HepG2 (cell line): ENCODE data around the gene KHK. TPM values are rescaled to one million over a fixed set of nuclear protein-coding genes. Genes with fewer than 3 reads are reported as not detected.

Experiments
- HOMEZ ChIP-seq: IDR thresholded peaks from 2 replicates; pipeline ENCODE4 v1.6.1; 2016; ENCODE audit warnings: low read depth
- IRF2 ChIP-seq: IDR thresholded peaks from 2 replicates; pipeline ENCODE4 v1.6.1; 2018; ENCODE audit warnings: missing genetic modification reagents, missing compliant biosample characterization
- KAT2B ChIP-seq: fragments of 150-350 bp; IDR thresholded peaks from 2 replicates; pipeline ENCODE4 v1.6.1; 2014; ENCODE audit warnings: low read depth, low read length, borderline replicate concordance
- KMT2B ChIP-seq: IDR thresholded peaks from 2 replicates; pipeline ENCODE4 v1.6.1; 2016; ENCODE audit warnings: missing genetic modification reagents, missing compliant biosample characterization
- ZMAT3 ChIP-seq: sonication (generic); formaldehyde crosslinking; conservative IDR thresholded peaks from 2 replicates; pipeline ENCODE4 v1.7.0; 2021; ENCODE audit warnings: missing genetic modification reagents
- ZNF280B ChIP-seq: sonication (generic); formaldehyde crosslinking; IDR thresholded peaks from 2 replicates; pipeline ENCODE4 v1.5.0; 2020; ENCODE audit warnings: missing genetic modification reagents, mild to moderate bottlenecking, borderline replicate concordance
- ZNF34 ChIP-seq: sonication (generic); formaldehyde crosslinking; IDR thresholded peaks from 2 replicates; pipeline ENCODE4 v1.4.0; 2020; ENCODE audit warnings: mild to moderate bottlenecking, missing genetic modification reagents, borderline replicate concordance
- ZNF451 ChIP-seq: sonication (generic); formaldehyde crosslinking; IDR thresholded peaks from 2 replicates; pipeline ENCODE4 v1.5.0; 2020; ENCODE audit warnings: mild to moderate bottlenecking, missing genetic modification reagents
- ZNF512B ChIP-seq: sonication (generic); formaldehyde crosslinking; IDR thresholded peaks from 2 replicates; pipeline ENCODE4 v1.5.1; 2020; ENCODE audit warnings: missing genetic modification reagents, mild to moderate bottlenecking, borderline replicate concordance
- ZNF737 ChIP-seq: sonication (generic); formaldehyde crosslinking; IDR thresholded peaks from 2 replicates; pipeline ENCODE4 v1.5.0; 2020; ENCODE audit warnings: missing genetic modification reagents, mild to moderate bottlenecking, borderline replicate concordance
- ZNF75D ChIP-seq: sonication (generic); formaldehyde crosslinking; IDR thresholded peaks from 2 replicates; pipeline ENCODE4 v1.8.1; 2023; ENCODE audit warnings: missing genetic modification reagents, mild to moderate bottlenecking, borderline replicate concordance
- polyA plus RNA-seq, 8 experiments: library from polyadenylated mRNA; depleted of rRNA in 3 of 8; stranded (reverse) in 7 of 8; unstranded in 1 of 8; fragments of >200 nt; fragmentation: Illumina TruSeq in 4 of 8; extraction: Trizol in 4 of 8; gene quantifications; 2 replicates each; pipeline versions ENCODE4 v1.2.1 to v1.2.3, GENCODE V29; 2011 to 2016; ENCODE audit warnings: low read depth in 4 of 8, missing spikeins in 1 of 8, mixed read lengths in 1 of 8; ENCODE audit not compliant: insufficient read depth in 1 of 8
- total RNA-seq, 5 experiments: library from RNA; depleted of rRNA; stranded (reverse); fragments of >200 nt; fragmentation: Illumina TruSeq; extraction: Trizol; gene quantifications; 2 replicates each; pipeline ENCODE4 v1.2.3, GENCODE V29; 2016; ENCODE audit warnings: low read depth in 1 of 5
- TF ChIP-seq, protein P1 (sequence below), 2 experiments: sonication (generic) in 1 of 2; formaldehyde crosslinking in 1 of 2; IDR thresholded peaks; 2 replicates each; pipeline versions ENCODE4 v1.4.0 to v1.6.1; 2018 to 2020; ENCODE audit warnings: missing genetic modification reagents in 2 of 2, borderline replicate concordance in 1 of 2, low read depth in 1 of 2, mild to moderate bottlenecking in 1 of 2, missing biosample characterization in 1 of 2
- TF ChIP-seq, protein P2 (sequence below): sonication (generic); formaldehyde crosslinking; IDR thresholded peaks from 2 replicates; pipeline ENCODE4 v1.4.0; 2020; ENCODE audit warnings: missing genetic modification reagents, borderline replicate concordance

Gene KHK
- total and polyA plus RNA-seq, 2 of the 13 experiments (the other 11 are each of a cell fraction or from before 2014, with no cell fraction given) = 40.9 to 99.2 TPM

- TF ChIP-seq ZNF75D (CRISPR knock-in tag) (no peak), ZNF34 (no peak), ZMAT3 (peak; percentile 89), ZNF280B (no peak), KAT2B (no peak), IRF2 (CRISPR knock-in tag) (no peak; the same call in 1 of the 2 replicates), ZNF451 (no peak), ZNF512B (CRISPR knock-in tag) (no peak; the same call in 1 of the 2 replicates), HOMEZ (CRISPR knock-in tag) (no peak), ZNF737 (CRISPR knock-in tag) (no peak), KMT2B (CRISPR knock-in tag) (no peak)
- TF ChIP-seq, protein P1, sequence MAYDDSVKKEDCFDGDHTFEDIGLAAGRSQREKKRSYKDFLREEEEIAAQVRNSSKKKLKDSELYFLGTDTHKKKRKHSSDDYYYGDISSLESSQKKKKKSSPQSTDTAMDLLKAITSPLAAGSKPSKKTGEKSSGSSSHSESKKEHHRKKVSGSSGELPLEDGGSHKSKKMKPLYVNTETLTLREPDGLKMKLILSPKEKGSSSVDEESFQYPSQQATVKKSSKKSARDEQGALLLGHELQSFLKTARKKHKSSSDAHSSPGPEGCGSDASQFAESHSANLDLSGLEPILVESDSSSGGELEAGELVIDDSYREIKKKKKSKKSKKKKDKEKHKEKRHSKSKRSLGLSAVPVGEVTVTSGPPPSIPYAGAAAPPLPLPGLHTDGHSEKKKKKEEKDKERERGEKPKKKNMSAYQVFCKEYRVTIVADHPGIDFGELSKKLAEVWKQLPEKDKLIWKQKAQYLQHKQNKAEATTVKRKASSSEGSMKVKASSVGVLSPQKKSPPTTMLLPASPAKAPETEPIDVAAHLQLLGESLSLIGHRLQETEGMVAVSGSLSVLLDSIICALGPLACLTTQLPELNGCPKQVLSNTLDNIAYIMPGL (CRISPR knock-in tag; IDR thresholded peaks at IDR 0.05; ENCODE audit: borderline replicate concordance in 1 of 2, low read depth in 1 of 2) = peak in 1 of 2 experiments; percentile 87; a peak in 1 of 4 replicates
- TF ChIP-seq, protein P2, sequence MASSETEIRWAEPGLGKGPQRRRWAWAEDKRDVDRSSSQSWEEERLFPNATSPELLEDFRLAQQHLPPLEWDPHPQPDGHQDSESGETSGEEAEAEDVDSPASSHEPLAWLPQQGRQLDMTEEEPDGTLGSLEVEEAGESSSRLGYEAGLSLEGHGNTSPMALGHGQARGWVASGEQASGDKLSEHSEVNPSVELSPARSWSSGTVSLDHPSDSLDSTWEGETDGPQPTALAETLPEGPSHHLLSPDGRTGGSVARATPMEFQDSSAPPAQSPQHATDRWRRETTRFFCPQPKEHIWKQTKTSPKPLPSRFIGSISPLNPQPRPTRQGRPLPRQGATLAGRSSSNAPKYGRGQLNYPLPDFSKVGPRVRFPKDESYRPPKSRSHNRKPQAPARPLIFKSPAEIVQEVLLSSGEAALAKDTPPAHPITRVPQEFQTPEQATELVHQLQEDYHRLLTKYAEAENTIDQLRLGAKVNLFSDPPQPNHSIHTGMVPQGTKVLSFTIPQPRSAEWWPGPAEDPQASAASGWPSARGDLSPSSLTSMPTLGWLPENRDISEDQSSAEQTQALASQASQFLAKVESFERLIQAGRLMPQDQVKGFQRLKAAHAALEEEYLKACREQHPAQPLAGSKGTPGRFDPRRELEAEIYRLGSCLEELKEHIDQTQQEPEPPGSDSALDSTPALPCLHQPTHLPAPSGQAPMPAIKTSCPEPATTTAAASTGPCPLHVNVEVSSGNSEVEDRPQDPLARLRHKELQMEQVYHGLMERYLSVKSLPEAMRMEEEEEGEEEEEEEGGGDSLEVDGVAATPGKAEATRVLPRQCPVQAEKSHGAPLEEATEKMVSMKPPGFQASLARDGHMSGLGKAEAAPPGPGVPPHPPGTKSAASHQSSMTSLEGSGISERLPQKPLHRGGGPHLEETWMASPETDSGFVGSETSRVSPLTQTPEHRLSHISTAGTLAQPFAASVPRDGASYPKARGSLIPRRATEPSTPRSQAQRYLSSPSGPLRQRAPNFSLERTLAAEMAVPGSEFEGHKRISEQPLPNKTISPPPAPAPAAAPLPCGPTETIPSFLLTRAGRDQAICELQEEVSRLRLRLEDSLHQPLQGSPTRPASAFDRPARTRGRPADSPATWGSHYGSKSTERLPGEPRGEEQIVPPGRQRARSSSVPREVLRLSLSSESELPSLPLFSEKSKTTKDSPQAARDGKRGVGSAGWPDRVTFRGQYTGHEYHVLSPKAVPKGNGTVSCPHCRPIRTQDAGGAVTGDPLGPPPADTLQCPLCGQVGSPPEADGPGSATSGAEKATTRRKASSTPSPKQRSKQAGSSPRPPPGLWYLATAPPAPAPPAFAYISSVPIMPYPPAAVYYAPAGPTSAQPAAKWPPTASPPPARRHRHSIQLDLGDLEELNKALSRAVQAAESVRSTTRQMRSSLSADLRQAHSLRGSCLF = no peak
These were observed 37.0 kb downstream of the KHK start, which contains the start of gene ABHD1 (continued) for GRCh38 chr2:27123302-27124150.
